Stimulated activated CD8-positive, alpha-beta memory T cell treated with anti-CD3 and anti-CD28 coated beads, Interleukin-4, amount 100 ng/mL, for 1 hour (primary cell): Measurements from ENCODE around the gene THTPA.

Experiments used
- DNase-seq, 2 donors: peaks; one replicate each; pipeline ENCODE4 v3.0.0-alpha.2; 2020; ENCODE audit warnings: low read depth in 2 of 2, low spot score in 1 of 2

Gene THTPA

DNA sequence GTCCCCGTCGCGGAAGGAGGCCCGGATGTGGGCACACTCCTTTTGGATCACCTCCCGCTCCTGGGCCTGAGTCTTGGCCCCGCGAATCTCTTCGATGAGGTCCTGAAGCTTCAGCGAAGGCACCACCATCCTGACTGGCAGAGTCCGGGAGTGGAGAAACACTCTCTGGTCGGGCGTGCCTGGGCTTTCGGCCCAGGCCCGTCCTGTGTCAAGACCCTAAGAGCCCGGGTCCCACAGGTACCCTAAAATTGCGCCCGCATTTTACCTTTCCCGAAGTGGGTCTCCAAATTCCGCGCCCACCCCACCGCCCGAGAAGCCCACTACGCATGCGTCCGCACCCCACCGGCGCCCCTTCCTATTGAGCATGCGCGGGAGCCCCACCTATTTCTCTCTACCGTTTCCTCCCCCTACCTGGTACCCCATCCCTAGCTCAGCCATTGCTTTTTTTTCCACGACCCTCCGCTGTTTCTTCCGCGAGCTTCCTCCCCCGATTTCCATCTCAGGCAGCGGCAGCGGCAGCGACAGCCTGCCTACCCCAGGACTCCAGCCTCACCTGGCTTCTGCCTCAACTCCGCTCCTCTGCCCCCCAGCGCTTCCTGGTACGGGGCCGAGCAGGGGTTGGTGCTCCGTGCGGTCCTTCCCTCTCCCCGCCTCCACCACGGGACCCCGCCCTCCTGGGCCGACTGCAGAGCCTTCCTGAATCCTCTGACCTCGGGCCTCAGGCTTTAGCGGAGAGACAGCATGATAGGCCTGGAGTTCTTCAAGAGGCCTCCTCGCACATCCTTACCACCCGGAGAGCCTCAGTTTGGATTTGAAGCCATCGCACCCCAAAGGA is 11.3 kb downstream of the THTPA start, which contains the start of gene AP1G2:
AP1G2 (minus strand) TSS at position 606 of the 835 bp plus-strand sequence; CDS start at position 129, 477 bp downstream.
- peak; percentile 59 to 68 for DNase-seq

DNA sequence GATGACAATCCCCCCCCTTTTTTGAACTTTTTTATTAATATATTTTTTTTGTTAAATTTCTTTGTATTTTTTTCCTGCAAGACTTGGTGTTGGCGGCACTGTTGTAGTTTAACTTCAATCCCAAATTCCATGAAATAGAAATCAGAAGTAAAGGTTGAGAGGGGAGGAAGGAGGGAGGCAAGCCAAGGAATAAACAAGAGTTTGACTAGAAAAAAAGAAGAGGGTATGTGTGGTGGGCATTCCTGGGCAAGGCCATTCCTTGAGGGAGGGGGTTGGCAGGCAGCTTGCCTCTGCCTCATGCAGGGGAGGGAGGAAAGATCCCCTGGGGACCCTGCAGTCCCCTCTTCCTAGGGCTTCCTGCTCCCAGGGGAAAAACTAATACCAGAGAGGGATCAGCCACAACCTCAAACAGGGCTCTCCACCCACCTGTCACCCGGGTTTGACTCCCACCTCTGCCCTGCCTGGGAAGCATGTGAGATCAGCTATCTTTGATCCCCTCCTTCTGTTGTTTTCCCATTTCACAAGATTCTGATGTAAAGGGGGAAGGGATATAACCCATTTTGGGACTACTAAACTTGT is 12.0 kb downstream of the THTPA start:
- DNase-seq: no peak

DNA sequence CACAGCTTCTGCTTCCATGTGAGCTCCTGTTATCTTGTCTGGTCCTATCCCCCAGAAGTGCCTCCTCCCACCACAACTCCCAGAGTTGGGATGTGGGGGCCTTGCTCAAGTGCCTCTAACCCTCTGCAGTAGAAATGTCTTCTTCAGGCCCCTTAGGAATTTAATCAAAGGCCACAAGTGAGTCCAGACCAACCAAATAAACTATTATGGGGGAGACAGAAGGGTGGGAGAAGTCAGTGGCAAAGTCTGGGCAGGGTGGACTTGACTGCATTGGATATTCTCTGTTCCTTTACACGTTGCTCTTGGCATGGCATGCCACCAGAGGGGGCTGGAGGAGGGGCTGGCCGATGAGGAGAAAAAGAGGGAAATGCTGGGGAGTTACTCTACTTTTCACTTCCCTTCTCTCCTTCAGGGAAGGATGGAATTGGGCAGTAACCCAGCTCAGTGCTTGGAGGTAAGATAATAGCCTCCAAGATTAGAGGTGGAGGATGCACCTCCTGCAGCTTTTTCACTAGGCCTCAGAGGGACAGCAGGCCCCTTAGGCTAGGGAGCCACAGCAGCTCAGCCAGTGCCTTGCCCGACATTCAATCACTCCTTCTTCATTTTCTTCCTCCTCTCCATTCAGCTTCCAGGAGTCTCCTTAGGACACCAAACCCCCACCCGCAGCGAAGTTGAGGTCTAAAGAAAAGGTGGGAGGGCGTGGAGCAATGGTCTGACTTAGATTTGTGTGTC is 12.7 kb downstream of the THTPA start:
- no peak for DNase-seq

DNA sequence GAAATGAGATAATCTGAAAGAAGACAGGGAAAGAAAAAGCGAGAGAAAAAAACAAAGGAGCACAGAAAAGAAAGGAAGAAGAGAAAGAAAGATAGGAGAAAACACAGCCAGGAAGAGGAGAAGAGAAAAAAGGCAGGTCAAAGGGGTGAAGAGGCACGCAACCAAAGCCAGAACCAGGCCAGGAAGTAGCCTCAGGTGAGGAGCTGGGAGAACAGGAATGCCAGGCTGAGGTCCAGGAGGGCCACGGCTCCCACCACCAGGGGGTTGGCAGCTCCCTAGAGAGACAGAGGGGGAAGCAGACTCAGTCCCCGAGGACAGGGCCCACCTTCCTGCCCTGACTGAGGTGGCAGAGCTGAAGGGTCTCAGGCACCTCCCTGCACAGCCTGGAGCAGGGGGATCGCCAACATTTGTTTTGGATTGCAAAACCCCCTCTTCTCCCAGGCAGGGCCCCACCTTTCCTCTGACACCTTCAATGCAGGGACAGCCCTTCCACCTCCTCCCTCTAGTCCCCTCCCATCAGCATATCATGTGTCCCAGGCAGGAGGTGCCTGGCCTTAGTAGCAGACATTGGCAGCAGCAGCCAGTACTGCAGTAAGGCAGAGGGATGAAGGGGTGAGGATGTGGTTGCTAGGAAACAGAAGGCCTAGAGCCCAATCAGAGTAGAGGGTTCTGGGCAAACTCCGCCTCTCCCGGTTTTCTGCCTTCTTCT is 13.5 kb downstream of the THTPA start:
- no peak for DNase-seq

DNA sequence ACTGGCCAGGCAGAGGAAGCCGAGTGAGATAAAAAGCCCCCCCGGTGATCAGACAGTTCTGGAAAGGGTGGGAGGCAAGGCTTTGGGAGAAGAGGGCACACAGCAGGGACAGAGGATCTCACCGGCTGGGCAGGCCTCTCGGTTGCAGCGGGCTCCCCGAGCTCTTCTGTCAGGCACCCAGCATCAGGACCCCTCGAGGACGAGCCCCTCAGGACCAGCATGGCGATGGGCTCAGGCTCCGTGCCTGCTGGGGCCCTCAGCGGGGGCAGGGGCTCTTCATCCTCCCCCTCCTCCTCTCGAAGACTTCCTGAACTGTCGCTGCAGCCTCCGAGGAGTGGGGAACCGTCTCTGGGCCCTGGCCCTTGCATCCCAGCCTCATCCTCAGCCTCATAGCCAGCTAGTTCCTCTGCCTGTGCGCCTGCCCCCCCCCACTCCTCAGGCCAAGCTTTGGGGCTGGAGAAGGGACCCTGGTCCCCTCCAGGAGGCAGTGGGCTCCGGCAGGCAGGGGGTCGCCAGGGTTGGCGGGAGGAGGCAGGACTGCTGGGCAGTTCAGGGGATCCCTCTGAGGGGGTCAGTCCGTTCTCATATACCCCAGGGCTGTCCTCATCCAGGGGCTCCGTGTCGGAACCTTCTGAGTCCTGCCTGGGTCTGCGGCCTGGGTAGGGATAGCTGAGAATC is 14.9 kb downstream of the THTPA start:
- no peak for DNase-seq

DNA sequence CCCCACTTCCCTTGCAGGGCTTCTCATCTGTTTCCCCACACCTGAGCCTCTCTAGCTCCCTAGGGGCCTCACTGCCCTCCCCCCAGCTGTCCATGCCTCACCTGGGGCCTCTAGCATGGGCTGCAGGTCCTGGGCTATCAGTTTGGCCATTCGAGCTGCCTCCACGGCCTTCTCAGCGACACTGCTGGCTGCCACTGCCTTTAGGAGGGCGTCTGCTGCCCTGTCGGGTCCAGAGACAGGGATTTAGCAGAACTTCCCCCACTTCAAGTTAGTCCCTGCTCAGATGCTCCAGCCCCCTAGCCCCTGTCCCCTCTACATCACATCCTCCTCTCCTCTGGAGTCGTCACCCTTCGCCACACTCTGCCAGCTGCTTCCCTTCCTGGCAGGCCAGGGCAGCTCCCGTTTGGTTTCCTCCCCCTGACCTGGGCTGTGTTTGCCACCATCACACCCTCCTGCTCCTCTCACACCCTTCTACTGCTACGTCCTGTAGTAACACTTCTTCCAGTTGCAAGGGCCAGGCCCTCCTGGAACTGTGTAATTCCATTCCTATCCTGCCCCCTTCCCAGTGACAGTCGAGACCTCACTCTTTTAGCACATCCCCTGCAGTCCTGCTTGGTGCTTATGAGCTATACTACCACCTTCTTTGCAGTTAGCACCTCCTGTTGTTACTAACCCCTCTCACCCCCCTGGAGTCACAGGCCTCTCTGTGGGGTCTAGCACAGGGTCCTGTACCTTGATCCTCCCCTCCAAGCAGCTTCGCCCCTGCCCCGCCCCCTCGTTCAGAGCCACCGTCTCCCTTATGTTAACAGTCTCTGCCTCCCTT is 15.8 kb downstream of the THTPA start:
- no peak for DNase-seq

DNA sequence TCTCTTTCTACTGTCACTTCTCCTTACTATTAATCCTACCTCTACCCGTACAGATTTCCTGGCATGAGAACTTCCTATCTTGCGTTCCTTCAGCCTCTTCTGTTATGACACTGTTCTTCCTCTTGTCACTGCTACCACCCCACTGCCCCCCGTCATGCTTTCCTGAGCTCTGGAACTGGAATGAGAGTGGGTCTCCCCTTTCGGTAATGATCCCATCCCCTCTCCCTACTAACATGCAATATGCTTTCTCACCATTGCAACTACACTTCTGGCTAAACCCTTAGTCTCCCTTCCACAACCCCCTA is 16.4 kb downstream of the THTPA start:
- no peak for DNase-seq

DNA sequence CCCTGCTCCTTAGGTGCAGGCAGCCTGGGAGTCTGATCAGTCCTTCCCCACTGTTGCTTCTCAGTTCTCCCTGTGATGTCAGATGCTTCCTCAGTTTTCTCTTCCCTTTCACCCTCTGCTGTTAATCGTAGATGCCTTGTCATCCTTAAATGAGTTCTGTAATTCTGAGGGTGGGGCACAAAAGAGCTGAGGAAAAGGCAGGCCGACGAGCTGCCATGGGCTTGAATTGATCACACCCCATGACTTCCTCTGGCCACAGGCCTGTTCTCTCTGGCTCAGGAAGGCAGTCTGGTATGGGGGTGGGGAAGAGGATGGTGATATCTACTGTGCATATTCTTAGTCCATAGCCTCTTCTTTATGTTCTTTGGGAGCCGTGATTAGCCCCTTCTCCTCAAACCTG is 16.8 kb downstream of the THTPA start:
- DNase-seq: no peak

DNA sequence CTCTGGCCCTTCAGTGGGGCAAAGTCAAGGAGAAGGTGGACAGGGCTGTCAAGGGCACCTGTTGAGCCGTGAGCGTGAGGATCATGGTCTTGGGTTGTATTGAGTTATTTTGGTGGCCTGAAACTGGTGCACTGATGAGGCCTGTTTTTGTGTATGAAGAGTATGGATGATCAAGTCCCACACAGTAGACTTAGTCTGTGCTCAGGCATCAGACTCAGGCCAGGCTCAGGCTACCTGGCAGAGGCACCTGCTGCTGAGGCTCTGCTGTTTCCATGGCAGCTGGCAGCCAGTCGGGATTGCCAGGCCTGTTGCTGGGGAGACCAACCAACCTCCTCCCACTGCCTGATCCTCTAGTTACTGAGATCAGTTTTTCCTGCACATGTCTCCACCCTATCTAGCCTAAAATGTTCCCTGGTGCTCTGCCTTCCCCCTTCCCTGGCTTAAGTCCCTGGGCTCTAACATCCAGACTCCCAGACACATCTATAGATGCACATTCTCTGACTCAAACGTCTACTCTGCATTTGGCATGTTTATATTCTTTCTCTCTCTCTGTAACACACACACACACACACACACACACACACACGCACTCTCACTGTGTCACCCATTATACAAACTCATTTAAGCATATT is 17.4 kb downstream of the THTPA start:
- DNase-seq: no peak

DNA sequence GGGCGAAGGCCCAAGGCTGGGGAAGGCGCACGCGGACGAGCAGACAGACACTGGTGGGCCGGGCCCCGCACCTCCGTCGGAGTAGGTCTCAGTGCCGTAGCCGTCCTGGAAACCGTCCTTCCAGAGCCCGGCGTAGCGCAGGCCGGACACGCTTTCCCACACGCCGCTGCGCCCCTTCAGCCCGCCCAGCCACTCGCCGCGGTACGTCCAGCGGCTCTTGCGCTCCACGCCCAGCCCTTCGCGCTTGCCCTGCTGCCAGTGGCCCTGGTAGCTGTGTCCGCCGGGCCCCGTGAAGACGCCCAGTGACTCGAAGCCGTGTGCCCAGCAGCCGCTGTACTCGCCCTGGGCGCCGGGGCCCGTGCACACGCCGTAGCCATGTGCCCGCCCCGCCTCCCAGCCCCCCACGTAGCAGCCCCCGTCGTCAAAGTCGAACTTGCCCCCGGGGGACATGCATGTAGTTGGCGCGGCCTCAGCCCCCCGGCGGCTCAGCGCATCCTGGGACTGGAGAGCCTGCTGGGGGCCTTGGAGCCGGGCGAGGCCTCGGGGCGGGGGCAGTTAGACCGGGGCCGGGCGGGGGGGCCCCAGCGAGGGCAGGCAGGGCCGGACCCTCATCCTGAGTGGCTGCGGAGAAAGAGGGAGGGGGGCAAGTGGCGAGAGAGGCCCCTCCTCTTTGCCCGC is 21.1 kb downstream of the THTPA start:
- DNase-seq: no peak

DNA sequence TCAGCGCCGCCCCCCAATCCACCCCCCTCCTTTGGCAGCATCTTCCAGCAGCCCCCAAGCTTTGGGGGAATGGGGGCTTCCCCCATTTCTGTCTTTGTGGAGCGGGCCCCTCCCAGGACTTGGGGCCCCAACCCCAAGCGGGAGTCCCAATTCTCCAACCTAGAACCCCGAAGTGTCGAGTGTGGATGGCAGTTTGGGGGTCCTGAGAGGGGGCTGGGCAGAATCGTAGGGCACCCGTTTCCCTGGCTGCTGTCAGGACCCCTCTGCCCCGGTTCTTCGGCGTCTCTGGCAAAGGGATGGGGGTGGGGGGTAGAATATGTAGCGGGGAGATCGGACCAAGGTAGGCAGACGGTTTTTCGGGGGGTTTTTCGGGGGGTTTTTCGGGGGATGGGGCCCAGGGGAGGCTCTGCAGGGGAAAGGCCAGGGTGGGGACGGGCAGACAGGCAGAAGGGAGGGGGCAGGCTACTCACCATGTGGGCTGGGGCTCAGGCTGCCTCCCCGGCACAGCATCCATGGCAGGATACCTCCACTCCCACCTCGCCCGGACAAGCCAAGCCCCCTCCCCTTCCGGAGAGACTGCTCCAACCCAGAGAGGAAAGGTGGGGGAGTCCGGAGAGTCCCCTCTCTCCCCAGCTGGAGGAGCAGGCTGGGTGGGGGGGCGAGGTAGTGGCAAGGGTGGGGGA is 21.8 kb downstream of the THTPA start:
- DNase-seq: no peak

DNA sequence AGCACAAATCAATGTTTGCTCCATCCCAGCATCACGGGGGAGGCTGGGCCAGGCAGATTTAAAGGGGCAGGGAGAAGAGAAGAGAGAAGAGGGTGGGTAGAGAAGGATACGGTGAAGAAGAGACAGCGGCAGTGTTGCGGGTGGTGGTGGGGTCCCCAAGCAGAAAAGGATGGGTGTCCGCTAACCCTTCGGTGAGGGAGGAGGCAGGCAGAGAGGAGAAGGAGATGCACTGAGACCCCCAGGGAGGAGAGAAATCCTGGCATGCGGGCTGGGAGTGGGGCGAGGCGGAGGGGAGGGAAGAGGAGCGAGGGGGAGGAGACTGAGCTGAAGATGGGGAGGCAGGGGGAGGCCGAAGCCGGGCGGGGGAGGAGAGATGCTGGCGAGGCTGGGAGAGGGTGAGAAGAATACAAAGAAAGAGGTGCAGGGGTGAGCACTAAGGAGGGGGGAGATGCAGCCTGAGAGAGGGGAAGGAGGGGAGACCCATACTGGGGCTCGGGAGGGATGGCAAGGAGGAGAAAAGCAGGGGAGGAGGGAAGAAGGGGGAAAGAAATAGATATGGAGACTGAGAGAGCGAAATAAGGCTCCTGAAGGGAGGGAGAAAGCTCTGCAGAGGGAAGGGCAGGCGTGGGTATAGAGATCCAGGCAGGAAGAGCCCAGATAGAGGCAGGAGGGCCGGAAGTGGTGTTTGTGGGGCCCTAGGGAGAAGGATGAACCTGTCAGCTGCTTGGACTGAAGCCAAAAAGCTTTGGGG is 22.7 kb downstream of the THTPA start, which contains the start of gene JPH4:
JPH4 (minus strand) TSS at position 231 of the 751 bp plus-strand sequence. CDS start 1,337 bp downstream, outside the sequence.
- no peak for DNase-seq

DNA sequence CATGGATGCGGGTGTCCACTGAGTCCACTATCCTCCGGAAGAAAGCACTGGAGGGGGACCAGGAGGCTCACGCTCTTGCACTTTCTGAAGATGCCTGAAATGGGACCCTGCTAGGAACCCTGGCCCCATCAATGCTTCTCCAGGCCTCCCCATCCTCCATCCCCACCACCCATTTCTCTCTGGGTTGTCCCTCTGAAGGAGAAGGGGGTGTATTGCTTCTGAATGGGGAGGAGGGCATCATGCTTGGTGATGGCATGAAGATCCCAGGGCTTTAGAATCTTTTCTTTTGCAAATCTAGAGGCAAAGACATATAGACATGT is 23.2 kb downstream of the THTPA start:
- DNase-seq: no peak

DNA sequence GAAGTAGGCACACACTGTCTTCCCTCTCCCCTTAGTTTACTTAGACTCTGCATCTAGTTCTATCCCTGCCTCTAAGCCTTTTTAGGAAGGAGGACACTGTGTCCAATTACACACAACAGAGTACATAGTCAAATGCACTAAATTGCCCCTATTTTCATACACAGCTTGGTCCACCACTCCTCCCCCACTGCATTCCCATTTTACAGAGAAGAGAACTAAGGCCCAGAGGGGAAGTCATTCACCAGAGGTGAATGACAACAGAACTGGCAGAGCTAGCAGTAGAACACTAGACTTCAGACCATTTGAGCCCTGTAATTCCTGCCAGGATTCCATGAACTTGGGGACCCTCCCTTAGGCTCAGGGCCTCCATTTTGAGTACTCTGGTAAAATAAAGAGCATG is 23.7 kb downstream of the THTPA start:
- no peak for DNase-seq

DNA sequence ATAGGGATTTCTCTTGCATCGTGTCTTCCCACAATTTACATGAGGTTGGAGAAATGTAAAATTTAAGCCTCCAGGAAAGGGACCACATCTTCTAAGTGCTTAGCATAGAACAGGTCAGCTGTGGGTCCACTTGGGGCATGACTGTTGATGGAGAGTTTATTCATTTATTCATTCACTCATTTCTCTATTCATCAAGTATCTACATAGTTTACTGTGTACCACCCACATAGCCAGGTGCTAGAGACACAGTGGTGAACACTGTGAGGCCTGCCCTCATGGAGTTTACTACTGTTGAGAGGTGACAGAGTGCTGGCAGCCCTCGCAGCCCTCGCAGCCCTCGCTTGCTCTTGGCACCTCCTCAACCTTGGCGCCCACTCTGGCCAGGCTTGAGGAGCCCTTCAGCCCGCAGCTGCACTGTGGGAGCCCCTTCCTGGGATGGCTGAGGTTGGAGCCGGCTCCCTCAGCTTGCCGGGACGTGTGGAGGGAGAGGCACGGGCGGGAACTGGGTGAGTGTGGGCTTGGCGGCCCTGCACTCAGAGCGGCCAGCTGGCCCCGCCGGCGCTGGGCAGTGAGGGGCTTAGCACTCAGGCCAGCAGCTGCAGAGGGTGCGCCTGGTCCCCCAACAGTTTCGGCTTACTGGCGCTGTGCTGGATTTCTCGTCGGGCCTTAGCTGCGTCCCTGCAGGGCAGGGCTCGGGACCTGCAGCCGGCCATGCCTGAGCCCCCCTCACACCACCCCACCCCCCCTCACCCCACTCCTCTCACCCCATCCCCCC is 24.3 kb downstream of the THTPA start:
- no peak for DNase-seq

DNA sequence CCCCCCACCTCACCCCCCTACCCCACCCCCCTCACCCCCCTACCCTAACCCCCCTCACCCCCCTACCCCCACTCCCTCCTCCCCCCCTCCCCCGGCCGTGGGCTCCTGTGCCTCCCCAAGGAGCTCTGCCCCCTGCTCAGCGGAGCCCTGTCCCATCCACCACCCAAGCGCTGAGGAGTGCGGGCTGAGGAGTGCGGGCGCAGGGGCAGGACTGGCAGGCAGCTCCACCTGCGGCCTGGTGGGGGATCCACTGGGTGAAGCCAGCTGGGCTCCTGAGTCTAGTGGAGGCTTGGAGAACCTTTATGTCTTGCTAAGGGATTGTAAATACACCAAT is 24.8 kb downstream of the THTPA start:
- no peak for DNase-seq
